ELF-1 (cell line): ENCODE results near the gene PLA2G15.

ENCODE experiments used
- DNase-seq: peaks from one replicate; pipeline ENCODE4 v3.0.0-alpha.2; 2016; ENCODE audit warnings: low read depth, low spot score

The PLA2G15 gene

GRCh38 chr16:68298907-68299561 is 53.9 kb downstream of the PLA2G15 start:
- DNase-seq = no peak

DNA sequence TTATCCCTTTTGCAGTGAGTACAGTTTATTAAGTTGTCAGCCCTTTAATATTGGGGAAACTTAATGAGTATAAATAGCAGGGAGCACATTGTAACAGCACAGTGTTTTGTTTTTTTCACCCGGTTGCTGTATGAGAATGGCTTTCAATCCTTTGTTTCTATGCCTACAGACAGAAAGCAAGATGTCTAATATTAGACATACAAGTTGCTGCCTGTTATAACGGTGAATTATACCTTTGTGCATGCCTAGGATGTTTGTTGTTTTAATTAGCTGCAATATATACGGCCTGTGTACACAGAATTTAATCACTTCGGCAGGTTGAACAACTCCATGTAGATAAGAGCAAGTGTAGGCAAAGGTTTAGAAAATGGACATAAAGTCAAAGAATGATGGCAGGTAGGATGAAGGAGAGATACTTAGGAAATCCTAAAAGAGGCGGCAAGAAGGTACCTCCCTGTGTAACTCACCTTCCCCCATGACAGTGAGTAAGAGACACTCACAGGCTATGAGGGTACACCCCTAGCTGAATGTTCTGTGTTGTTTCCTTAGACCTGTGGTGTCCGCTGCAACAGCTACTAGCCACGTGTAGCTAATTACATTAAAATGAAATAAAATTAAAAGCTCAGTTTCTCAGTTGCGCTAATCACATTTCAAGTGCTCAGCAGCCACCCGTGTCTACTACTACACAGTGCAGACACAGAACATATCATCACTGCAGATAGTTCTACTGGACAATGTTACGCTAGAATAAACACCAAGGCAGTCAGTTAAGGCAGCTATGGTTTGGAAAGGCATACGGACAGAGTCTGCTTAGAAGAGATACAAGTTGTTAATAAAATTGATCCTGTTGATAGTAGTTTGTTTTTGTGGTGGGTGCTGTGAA is 54.6 kb downstream of the PLA2G15 start:
- no peak for DNase-seq

- no peak for DNase-seq
These were observed 55.7 kb downstream of the PLA2G15 start for GRCh38 chr16:68300734-68301459.

DNA sequence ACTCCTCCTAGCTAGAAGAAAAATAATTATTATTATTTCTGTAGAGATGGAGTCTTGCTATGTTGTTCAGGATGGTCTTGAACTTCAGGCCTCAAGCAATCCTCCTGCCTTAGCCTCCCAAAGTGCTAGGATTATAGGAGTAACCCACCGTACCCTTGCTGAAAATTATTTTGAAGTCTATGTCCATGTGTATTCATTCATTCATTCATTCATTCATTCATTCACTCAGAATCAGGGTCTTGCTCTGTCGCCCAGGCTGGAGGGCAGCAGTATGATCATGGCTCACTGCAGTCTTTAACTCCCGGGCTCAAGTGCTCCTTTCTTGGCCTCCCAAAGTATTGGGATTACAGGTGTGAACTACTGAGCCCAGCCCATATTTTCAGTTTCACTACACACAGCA is 61.5 kb downstream of the PLA2G15 start:
- DNase-seq = no peak

DNA sequence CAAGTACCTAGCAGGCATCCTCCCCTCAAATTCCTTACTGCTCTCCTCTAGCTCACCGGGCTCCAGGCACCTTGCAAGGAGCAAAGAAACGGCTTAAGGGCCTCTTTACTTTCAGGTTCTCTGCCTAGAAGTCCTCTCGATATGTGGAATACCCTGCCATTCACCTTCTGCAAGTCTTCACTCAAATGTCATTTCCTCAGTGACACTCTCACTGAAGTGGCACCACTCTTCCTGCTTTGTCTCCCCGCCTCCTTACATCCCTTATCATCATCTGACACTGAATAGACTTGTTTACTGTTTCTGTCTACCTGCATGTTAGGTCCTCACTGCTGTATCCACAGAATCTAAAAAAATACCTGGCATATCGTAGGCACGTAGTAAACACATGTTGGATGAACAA is 64.6 kb downstream of the PLA2G15 start:
- DNase-seq = no peak

- DNase-seq = no peak
These were observed 65.2 kb downstream of the PLA2G15 start for GRCh38 chr16:68310437-68310773.
